HG02571 (cell line): ENCODE measurements around the gene AP4M1.

Experiments used
- ATAC-seq: cut with Tn5 transposase; IDR thresholded peaks from one replicate; pipeline ENCODE4 v1.9.1; 2021; ENCODE audit warnings: mild to moderate bottlenecking, moderate library complexity; ENCODE audit not compliant: unreplicated experiment

Gene AP4M1

GRCh38 chr7:100101016-100101862 is at the start of gene AP4M1, which contains the start of gene MCM7:
TSS of gene AP4M1 (plus strand) at chr7:100101643. CDS start at chr7:100101715, 72 bp downstream.
TSS of gene MCM7 (minus strand) at chr7:100101397. CDS start at chr7:100101294, 103 bp downstream.
- peak; percentile 86 for ATAC-seq

- ATAC-seq: no peak
Observed at GRCh38 chr7:100053215-100053614, 48.2 kb upstream of the AP4M1 start.

- no peak for ATAC-seq
Observed at GRCh38 chr7:100057006-100057405, 44.4 kb upstream of the AP4M1 start.

- ATAC-seq: no peak
Observed at GRCh38 chr7:100059251-100059739, 42.1 kb upstream of the AP4M1 start.

- ATAC-seq: no peak
Observed at GRCh38 chr7:100061518-100062193, 39.8 kb upstream of the AP4M1 start.

GRCh38 chr7:100063376-100063775 is 38.1 kb upstream of the AP4M1 start:
- no peak for ATAC-seq

GRCh38 chr7:100064162-100064561 is 37.3 kb upstream of the AP4M1 start:
- ATAC-seq: no peak

- no peak for ATAC-seq
Observed at GRCh38 chr7:100065452-100066186, 35.8 kb upstream of the AP4M1 start.

- ATAC-seq: no peak
Observed at GRCh38 chr7:100066953-100067352, 34.5 kb upstream of the AP4M1 start.

- no peak for ATAC-seq
Observed at GRCh38 chr7:100069991-100070390, 31.5 kb upstream of the AP4M1 start.

GRCh38 chr7:100071018-100071723 is 30.3 kb upstream of the AP4M1 start:
- ATAC-seq: no peak

GRCh38 chr7:100072462-100072861 is 29.0 kb upstream of the AP4M1 start:
- ATAC-seq: no peak

- no peak for ATAC-seq
Observed at GRCh38 chr7:100074841-100075240, 26.6 kb upstream of the AP4M1 start.

- no peak for ATAC-seq
Observed at GRCh38 chr7:100075418-100075817, 26.0 kb upstream of the AP4M1 start.

GRCh38 chr7:100077205-100077604 is 24.2 kb upstream of the AP4M1 start:
- ATAC-seq: no peak

- ATAC-seq: no peak
Observed at GRCh38 chr7:100079024-100079560, 22.4 kb upstream of the AP4M1 start.

GRCh38 chr7:100080907-100081534 is 20.4 kb upstream of the AP4M1 start:
- no peak for ATAC-seq

- peak; percentile 81 for ATAC-seq
Observed at GRCh38 chr7:100081535-100082102, 19.8 kb upstream of the AP4M1 start, which contains the start of gene ZNF3. TSS of gene ZNF3 (minus strand) at chr7:100081723. CDS start at chr7:100077357, 4,366 bp downstream.

- ATAC-seq: no peak
Observed at GRCh38 chr7:100082978-100083377, 18.5 kb upstream of the AP4M1 start.
